WTC11 (cell line): ENCODE measurements around the gene KLHL26.

Source experiments
- E2F1 ChIP-seq: sonication (generic); formaldehyde crosslinking; IDR thresholded peaks from 2 replicates; pipeline ENCODE4 v1.8.0; 2022; ENCODE audit warnings: mild to moderate bottlenecking, missing genetic modification reagents
- EMX1 ChIP-seq: fragments of 250-450 bp; sonication (Bioruptor Pico); IDR thresholded peaks from 2 replicates; pipeline ENCODE4 v1.8.0; 2021; ENCODE audit warnings: mild to moderate bottlenecking
- ETV6 ChIP-seq: sonication (generic); formaldehyde crosslinking; IDR thresholded peaks from 2 replicates; pipeline ENCODE4 v1.8.1; 2022; ENCODE audit warnings: mild to moderate bottlenecking, missing genetic modification reagents
- FOXP4 ChIP-seq: sonication (generic); formaldehyde crosslinking; IDR thresholded peaks from 2 replicates; pipeline ENCODE4 v1.8.0; 2022; ENCODE audit warnings: mild to moderate bottlenecking, missing genetic modification reagents
- HMGA2 ChIP-seq: fragments of 250-450 bp; sonication (Bioruptor Pico); IDR thresholded peaks from 2 replicates; pipeline ENCODE4 v1.4.0; 2021; ENCODE audit warnings: mild to moderate bottlenecking, moderate library complexity
- MXD4 ChIP-seq: fragments of 250-450 bp; sonication (Bioruptor Pico); IDR thresholded peaks from 2 replicates; pipeline ENCODE4 v1.8.0; 2021; ENCODE audit warnings: mild to moderate bottlenecking, moderate library complexity, borderline replicate concordance
- SMAD4 ChIP-seq: sonication (generic); formaldehyde crosslinking; IDR thresholded peaks from 2 replicates; pipeline ENCODE4 v1.8.0; 2022; ENCODE audit warnings: mild to moderate bottlenecking, missing genetic modification reagents
- ZBTB21 ChIP-seq: sonication (generic); formaldehyde crosslinking; IDR thresholded peaks from 2 replicates; pipeline ENCODE4 v1.8.1; 2023; ENCODE audit warnings: mild to moderate bottlenecking, missing genetic modification reagents, borderline replicate concordance
- ZNF138 ChIP-seq: sonication (generic); formaldehyde crosslinking; conservative IDR thresholded peaks from 2 replicates; pipeline ENCODE4 v1.8.1; 2022; ENCODE audit warnings: mild to moderate bottlenecking, moderate library complexity, missing genetic modification reagents
- ZNF263 ChIP-seq: sonication (generic); formaldehyde crosslinking; IDR thresholded peaks from 2 replicates; pipeline ENCODE4 v1.8.1; 2022; ENCODE audit warnings: low read depth, mild to moderate bottlenecking, moderate library complexity, missing genetic modification reagents
- TF ChIP-seq, protein P1 (sequence below): fragments of 200-600 bp; IDR thresholded peaks from 2 replicates; pipeline ENCODE4 v1.8.0; 2022; ENCODE audit warnings: antibody characterized with exemption
- TF ChIP-seq, protein P2 (sequence below): fragments of 250-450 bp; sonication (Bioruptor Pico); IDR thresholded peaks from 2 replicates; pipeline ENCODE4 v1.9.0; 2021; ENCODE audit warnings: mild to moderate bottlenecking

- TF ChIP-seq, protein P1, sequence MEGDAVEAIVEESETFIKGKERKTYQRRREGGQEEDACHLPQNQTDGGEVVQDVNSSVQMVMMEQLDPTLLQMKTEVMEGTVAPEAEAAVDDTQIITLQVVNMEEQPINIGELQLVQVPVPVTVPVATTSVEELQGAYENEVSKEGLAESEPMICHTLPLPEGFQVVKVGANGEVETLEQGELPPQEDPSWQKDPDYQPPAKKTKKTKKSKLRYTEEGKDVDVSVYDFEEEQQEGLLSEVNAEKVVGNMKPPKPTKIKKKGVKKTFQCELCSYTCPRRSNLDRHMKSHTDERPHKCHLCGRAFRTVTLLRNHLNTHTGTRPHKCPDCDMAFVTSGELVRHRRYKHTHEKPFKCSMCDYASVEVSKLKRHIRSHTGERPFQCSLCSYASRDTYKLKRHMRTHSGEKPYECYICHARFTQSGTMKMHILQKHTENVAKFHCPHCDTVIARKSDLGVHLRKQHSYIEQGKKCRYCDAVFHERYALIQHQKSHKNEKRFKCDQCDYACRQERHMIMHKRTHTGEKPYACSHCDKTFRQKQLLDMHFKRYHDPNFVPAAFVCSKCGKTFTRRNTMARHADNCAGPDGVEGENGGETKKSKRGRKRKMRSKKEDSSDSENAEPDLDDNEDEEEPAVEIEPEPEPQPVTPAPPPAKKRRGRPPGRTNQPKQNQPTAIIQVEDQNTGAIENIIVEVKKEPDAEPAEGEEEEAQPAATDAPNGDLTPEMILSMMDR = no peak
- TF ChIP-seq ZBTB21 (CRISPR knock-in tag) (no peak), HMGA2 (no peak), E2F1 (CRISPR knock-in tag) (no peak), SMAD4 (no peak), EMX1 (CRISPR knock-in tag) (no peak), FOXP4 (CRISPR knock-in tag) (no peak), ZNF263 (CRISPR knock-in tag) (no peak), ETV6 (no peak), MXD4 (CRISPR knock-in tag) (no peak), ZNF138 (no peak)
- TF ChIP-seq, protein P2, sequence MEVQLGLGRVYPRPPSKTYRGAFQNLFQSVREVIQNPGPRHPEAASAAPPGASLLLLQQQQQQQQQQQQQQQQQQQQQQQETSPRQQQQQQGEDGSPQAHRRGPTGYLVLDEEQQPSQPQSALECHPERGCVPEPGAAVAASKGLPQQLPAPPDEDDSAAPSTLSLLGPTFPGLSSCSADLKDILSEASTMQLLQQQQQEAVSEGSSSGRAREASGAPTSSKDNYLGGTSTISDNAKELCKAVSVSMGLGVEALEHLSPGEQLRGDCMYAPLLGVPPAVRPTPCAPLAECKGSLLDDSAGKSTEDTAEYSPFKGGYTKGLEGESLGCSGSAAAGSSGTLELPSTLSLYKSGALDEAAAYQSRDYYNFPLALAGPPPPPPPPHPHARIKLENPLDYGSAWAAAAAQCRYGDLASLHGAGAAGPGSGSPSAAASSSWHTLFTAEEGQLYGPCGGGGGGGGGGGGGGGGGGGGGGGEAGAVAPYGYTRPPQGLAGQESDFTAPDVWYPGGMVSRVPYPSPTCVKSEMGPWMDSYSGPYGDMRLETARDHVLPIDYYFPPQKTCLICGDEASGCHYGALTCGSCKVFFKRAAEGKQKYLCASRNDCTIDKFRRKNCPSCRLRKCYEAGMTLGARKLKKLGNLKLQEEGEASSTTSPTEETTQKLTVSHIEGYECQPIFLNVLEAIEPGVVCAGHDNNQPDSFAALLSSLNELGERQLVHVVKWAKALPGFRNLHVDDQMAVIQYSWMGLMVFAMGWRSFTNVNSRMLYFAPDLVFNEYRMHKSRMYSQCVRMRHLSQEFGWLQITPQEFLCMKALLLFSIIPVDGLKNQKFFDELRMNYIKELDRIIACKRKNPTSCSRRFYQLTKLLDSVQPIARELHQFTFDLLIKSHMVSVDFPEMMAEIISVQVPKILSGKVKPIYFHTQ (CRISPR knock-in tag) = no peak
Measured at GRCh38 chr19:18699403-18700054, 62.7 kb downstream of the KLHL26 start.
